OCI-LY3 (cell line): ENCODE results near the gene CKLF.
A peak's percentile ranks its signal among the peaks of the same experiment; 100 is the strongest.

Source experiments
- H2AFZ ChIP-seq: fragments of 200-600, 300-600 bp; shearing (Covaris generic); 2 replicates; pipeline ENCODE4 v1.6.0; 2014; ENCODE audit warnings: antibody characterized with exemption, low read depth, low read length
- H3K27ac ChIP-seq: fragments of 200-600, 300-600 bp; sonication (generic); 2 replicates; pipeline ENCODE4 v1.5.1; 2014; ENCODE audit warnings: mild to moderate bottlenecking, low read length, moderate library complexity, mixed read lengths
- H3K27me3 ChIP-seq: fragments of 200-600, 300-600 bp; sonication (generic); 2 replicates; pipeline ENCODE4 v1.6.1; 2014; ENCODE audit warnings: low read depth, low read length, mixed read lengths
- H3K36me3 ChIP-seq: fragments of 200-600, 300-600 bp; sonication (generic); replicated peaks from 2 replicates; pipeline ENCODE3; 2014; ENCODE audit warnings: low read depth, low read length, mixed read lengths
- H3K4me1 ChIP-seq: fragments of 300-600, 200-600 bp; sonication (generic); 2 replicates; pipeline ENCODE4 v1.6.1; 2014; ENCODE audit warnings: low read length, mixed read lengths
- H3K4me2 ChIP-seq: fragments of 200-600, 300-600 bp; sonication (generic); 2 replicates; pipeline ENCODE4 v1.6.1; 2014; ENCODE audit warnings: low read length, mixed read lengths
- H3K4me3 ChIP-seq: fragments of 300-600, 200-600 bp; sonication (generic); 2 replicates; pipeline ENCODE4 v1.5.1; 2014; ENCODE audit warnings: antibody characterized with exemption, mild to moderate bottlenecking, low read length, moderate library complexity
- H3K79me2 ChIP-seq: fragments of 300-600, 200-600 bp; shearing (Covaris generic); 2 replicates; pipeline ENCODE4 v1.6.1; 2014; ENCODE audit warnings: mild to moderate bottlenecking, low read length, mixed read lengths
- H3K9ac ChIP-seq: fragments of 300-600, 200-600 bp; shearing (Covaris generic); 2 replicates; pipeline ENCODE4 v1.6.0; 2014; ENCODE audit warnings: mild to moderate bottlenecking, low read length, moderate library complexity
- H3K9me3 ChIP-seq: fragments of 200-600, 300-600 bp; shearing (Covaris generic); 2 replicates; pipeline ENCODE4 v1.6.1; 2014; ENCODE audit warnings: low read length, mixed read lengths; ENCODE audit not compliant: insufficient read depth
- H4K20me1 ChIP-seq: fragments of 200-600, 300-600 bp; sonication (generic); 2 replicates; pipeline ENCODE4 v1.6.1; 2016; ENCODE audit warnings: low read length, mixed read lengths; ENCODE audit not compliant: insufficient read depth
- CTCF ChIP-seq: fragments of 200-600, 300-600 bp; sonication (generic); IDR thresholded peaks from 2 replicates; pipeline ENCODE4 v1.5.1; 2014; ENCODE audit warnings: antibody characterized with exemption, low read length, low read depth
- EZH2phosphoT487 ChIP-seq: fragments of 200-600 bp; shearing (Covaris generic); IDR thresholded peaks from 2 replicates; pipeline ENCODE4 v1.6.1; 2018; ENCODE audit warnings: antibody characterized with exemption, mixed run types, low read depth

The CKLF gene

GRCh38 chr16:66508248-66508913, 44.0 kb upstream of the CKLF start:
- Histone ChIP-seq H3K4me2 (peak overlapping the region; percentile 75), H3K27me3 (no peaks in the 10 kb centered on the region)

GRCh38 chr16:66508914-66509496, 43.4 kb upstream of the CKLF start:
- H3K79me2 ChIP-seq, result no peaks in the 10 kb centered on the region
- peak overlapping the region; percentile 75 for H3K4me2 ChIP-seq
- H3K4me3 ChIP-seq, result peak overlapping the region; percentile 55
- no peak overlapping the region for H2AFZ ChIP-seq
- H3K27me3 ChIP-seq, result no peaks in the 10 kb centered on the region
- no peak overlapping the region for H3K27ac ChIP-seq
- peak overlapping the region; percentile 12; the same call in 1 of the 2 replicates for H3K9ac ChIP-seq
- peaks cover 3% of the 10 kb centered on the region for H3K36me3 ChIP-seq
- no peaks in the 10 kb centered on the region for H3K9me3 ChIP-seq
- H3K4me1 ChIP-seq, result peaks cover 18% of the 10 kb centered on the region
- no peak for TF ChIP-seq CTCF
- TF ChIP-seq EZH2phosphoT487, result no peak
- no peaks in the 10 kb centered on the region for H4K20me1 ChIP-seq

More at GRCh38 chr16:66508248-66508913, 44.0 kb upstream of the CKLF start:
- TF ChIP-seq EZH2phosphoT487 (no peak), CTCF (peak; percentile 14; the same call in 1 of the 2 replicates)
- no peaks in the 10 kb centered on the region for H3K79me2 ChIP-seq
- peaks cover 3% of the 10 kb centered on the region for H3K36me3 ChIP-seq
- peak overlapping the region; percentile 12; the same call in 1 of the 2 replicates for H3K9ac ChIP-seq
- H4K20me1 ChIP-seq, result no peaks in the 10 kb centered on the region
- no peak overlapping the region for H3K27ac ChIP-seq
- no peaks in the 10 kb centered on the region for H3K9me3 ChIP-seq
- peaks cover 18% of the 10 kb centered on the region for H3K4me1 ChIP-seq
- no peak overlapping the region for H2AFZ ChIP-seq
- peak overlapping the region; percentile 55 for H3K4me3 ChIP-seq

GRCh38 chr16:66509576-66509975, 42.8 kb upstream of the CKLF start:
- peaks cover 18% of the 10 kb centered on the region for H3K4me1 ChIP-seq
- TF ChIP-seq EZH2phosphoT487 (no peak), CTCF (no peak)
- no peak overlapping the region for H3K4me2 ChIP-seq
- H3K9ac ChIP-seq, result no peak overlapping the region
- no peak overlapping the region for H3K27ac ChIP-seq
- H3K9me3 ChIP-seq, result no peaks in the 10 kb centered on the region
- H3K27me3 ChIP-seq, result no peaks in the 10 kb centered on the region
- peaks cover 3% of the 10 kb centered on the region for H3K36me3 ChIP-seq
- H4K20me1 ChIP-seq, result no peaks in the 10 kb centered on the region
- no peak overlapping the region for H3K4me3 ChIP-seq
- H3K79me2 ChIP-seq, result no peaks in the 10 kb centered on the region
- H2AFZ ChIP-seq, result no peak overlapping the region

GRCh38 chr16:66510298-66510697, 42.1 kb upstream of the CKLF start:
- no peaks in the 10 kb centered on the region for H3K79me2 ChIP-seq
- H3K4me3 ChIP-seq, result no peak overlapping the region
- no peaks in the 10 kb centered on the region for H4K20me1 ChIP-seq
- H2AFZ ChIP-seq, result no peak overlapping the region
- no peak for TF ChIP-seq CTCF
- no peak overlapping the region for H3K9ac ChIP-seq
- H3K36me3 ChIP-seq, result peaks cover 3% of the 10 kb centered on the region
- no peaks in the 10 kb centered on the region for H3K9me3 ChIP-seq
- H3K27me3 ChIP-seq, result no peaks in the 10 kb centered on the region
- peaks cover 18% of the 10 kb centered on the region for H3K4me1 ChIP-seq
- H3K27ac ChIP-seq, result no peak overlapping the region
- H3K4me2 ChIP-seq, result no peak overlapping the region
